Measurements from ENCODE around the gene U2AF1L4. TPM values are rescaled to one million over a fixed set of nuclear protein-coding genes. Genes with fewer than 3 reads are reported as not detected.

U2AF1L4 gene
- total RNA-seq, 1 donor from 2014 or later = 44.9 TPM

DNA sequence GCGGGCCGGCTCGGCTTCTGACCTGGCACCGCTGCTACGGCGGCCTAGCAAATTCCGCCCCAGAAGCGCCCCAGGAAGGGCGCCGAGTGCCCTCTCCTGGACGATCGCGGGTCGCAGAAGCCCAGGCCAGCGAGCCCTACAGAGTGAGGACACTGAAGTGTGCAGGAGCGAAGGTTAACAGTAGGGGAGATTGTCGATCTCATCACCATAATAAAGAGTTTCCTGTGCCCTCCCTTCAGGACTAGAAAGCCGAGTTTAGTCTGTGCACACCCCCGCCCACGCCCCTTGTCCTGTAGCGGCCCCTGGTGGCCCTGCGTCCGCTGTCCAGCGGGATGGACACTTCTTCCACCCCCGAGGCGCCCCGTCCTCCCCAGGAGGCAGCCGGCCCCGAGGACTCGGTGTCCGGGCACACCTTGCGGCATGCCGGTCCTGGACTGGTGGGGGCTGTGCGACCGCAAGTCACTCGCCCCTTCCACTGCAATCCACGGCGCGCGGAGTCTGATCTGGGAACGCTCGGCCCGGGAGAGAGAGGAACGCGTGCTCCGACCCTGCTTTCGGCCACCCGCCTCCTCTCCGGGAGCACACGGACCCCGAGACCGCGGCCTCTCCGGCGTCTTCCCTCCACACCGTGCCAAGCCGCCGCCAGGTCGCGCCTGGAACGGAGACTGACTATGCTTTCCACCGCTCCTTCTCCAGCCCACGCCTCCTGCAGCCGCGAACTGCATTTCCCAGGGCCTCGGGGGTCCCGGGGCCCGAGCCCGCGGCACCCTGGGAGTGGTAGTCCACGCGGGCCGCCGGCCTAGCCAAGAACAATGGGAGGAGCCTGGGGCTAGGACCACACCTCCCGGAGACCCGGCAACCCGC, 28.2 kb downstream of the U2AF1L4 start:
- peak; percentile 94 for TF ChIP-seq CTCF (IDR thresholded peaks at IDR 0.05)
- Mint-ChIP-seq H3K36me3 (ENCODE audit: unreplicated experiment) (peaks cover 8% of the 10 kb centered on the region), H3K4me3 (ENCODE audit: unreplicated experiment) (peak overlapping the region; percentile 91), H3K27ac (ENCODE audit: unreplicated experiment) (peak overlapping the region; percentile 98), H3K9me3 (ENCODE audit: unreplicated experiment) (no peaks in the 10 kb centered on the region), H3K27me3 (ENCODE audit: unreplicated experiment) (no peaks in the 10 kb centered on the region), H3K4me1 (ENCODE audit: unreplicated experiment) (peaks cover 26% of the 10 kb centered on the region)
- peak; percentile 96 for DNase-seq (ENCODE audit: extremely low spot score, unreplicated experiment)

DNA sequence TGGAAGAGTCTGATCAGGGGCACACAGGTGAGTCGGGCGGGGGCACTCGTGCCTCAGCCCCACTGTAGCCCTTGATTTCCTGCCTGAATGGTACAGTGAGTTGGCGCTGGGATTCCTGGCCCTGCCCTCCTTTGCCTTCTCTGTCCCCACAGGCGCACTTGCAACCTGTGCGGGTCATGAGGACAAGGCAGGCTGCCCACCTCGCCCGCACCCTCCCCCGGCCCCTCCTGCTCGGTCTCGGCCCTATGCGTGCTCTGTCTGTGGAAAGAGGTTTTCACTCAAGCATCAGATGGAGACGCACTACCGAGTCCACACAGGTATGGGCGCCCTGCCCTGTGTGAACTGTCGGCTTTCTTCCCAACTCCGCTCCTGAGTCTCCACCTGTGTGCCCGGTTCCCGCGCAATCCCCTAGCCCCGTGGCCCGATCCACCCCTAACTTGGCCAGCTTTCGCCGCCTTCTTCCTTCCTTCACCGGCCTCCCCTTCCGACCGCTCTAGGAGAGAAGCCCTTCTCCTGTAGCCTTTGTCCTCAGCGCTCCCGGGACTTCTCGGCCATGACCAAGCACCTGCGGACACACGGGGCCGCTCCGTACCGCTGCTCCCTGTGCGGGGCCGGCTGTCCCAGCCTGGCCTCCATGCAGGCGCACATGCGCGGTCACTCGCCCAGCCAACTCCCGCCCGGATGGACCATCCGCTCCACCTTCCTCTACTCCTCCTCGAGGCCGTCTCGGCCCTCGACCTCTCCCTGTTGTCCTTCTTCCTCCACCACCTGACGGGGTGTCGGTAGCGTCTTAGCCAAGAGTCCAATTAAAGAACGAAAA, 29.0 kb downstream of the U2AF1L4 start:
- TF ChIP-seq CTCF (IDR thresholded peaks at IDR 0.05) = no peak
- no peak for DNase-seq (ENCODE audit: extremely low spot score, unreplicated experiment)

GRCh38 chr19:35715355-35715809, 29.8 kb downstream of the U2AF1L4 start:
- Mint-ChIP-seq H3K9me3 (ENCODE audit: unreplicated experiment) (no peaks in the 10 kb centered on the region), H3K27ac (ENCODE audit: unreplicated experiment) (no peak overlapping the region), H3K4me3 (ENCODE audit: unreplicated experiment) (no peak overlapping the region), H3K36me3 (ENCODE audit: unreplicated experiment) (peaks cover 2% of the 10 kb centered on the region), H3K4me1 (ENCODE audit: unreplicated experiment) (peaks cover 26% of the 10 kb centered on the region), H3K27me3 (ENCODE audit: unreplicated experiment) (no peaks in the 10 kb centered on the region)
- DNase-seq (ENCODE audit: extremely low spot score, unreplicated experiment) = no peak
- no peak for TF ChIP-seq CTCF (IDR thresholded peaks at IDR 0.05)

More for the DNA sequence above, 29.0 kb downstream of the U2AF1L4 start:
- peak overlapping the region; percentile 98 for H3K27ac Mint-ChIP-seq (ENCODE audit: unreplicated experiment)
- H3K27me3 Mint-ChIP-seq (ENCODE audit: unreplicated experiment) = no peaks in the 10 kb centered on the region
- H3K9me3 Mint-ChIP-seq (ENCODE audit: unreplicated experiment) = no peaks in the 10 kb centered on the region
- H3K4me3 Mint-ChIP-seq (ENCODE audit: unreplicated experiment) = peak overlapping the region; percentile 91
- peaks cover 2% of the 10 kb centered on the region for H3K36me3 Mint-ChIP-seq (ENCODE audit: unreplicated experiment)
- peaks cover 26% of the 10 kb centered on the region for H3K4me1 Mint-ChIP-seq (ENCODE audit: unreplicated experiment)

DNA sequence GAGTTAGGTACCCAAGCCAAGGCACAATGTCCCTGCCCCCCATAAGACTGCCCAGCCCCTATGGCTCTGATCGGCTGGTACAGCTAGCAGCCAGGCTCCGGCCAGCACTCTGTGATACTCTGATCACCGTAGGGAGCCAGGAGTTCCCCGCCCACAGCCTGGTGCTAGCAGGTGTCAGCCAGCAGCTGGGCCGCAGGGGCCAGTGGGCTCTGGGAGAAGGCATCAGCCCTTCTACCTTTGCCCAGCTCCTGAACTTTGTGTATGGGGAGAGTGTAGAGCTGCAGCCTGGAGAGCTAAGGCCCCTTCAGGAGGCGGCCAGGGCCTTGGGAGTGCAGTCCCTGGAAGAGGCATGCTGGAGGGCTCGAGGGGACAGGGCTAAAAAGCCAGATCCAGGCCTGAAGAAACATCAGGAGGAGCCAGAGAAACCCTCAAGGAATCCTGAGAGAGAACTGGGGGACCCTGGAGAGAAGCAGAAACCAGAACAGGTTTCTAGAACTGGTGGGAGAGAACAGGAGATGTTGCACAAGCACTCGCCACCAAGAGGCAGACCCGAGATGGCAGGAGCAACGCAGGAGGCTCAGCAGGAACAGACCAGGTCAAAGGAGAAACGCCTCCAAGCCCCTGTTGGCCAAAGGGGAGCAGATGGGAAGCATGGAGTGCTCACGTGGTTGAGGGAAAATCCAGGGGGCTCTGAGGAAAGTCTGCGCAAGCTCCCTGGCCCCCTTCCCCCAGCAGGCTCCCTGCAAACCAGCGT, 30.4 kb downstream of the U2AF1L4 start:
- no peak for TF ChIP-seq CTCF (IDR thresholded peaks at IDR 0.05)
- Mint-ChIP-seq H3K9me3 (ENCODE audit: unreplicated experiment) (no peaks in the 10 kb centered on the region), H3K27ac (ENCODE audit: unreplicated experiment) (no peak overlapping the region), H3K4me1 (ENCODE audit: unreplicated experiment) (peaks cover 25% of the 10 kb centered on the region), H3K4me3 (ENCODE audit: unreplicated experiment) (peak overlapping the region; percentile 38), H3K27me3 (ENCODE audit: unreplicated experiment) (no peaks in the 10 kb centered on the region), H3K36me3 (ENCODE audit: unreplicated experiment) (no peaks in the 10 kb centered on the region)
- DNase-seq (ENCODE audit: extremely low spot score, unreplicated experiment) = no peak

Data from osteocyte (in vitro differentiated cells).